HCT116 (cell line): Measurements from ENCODE around the gene DDX56. TPM values are rescaled to one million over a fixed set of nuclear protein-coding genes. Genes with fewer than 3 reads are reported as not detected.

Source experiments
- ATAC-seq: fragments of 200-7000 bp; cut with Tn5 transposase; 2 replicates; pipeline ENCODE4 v1.9.1; 2020; ENCODE audit warnings: mild to moderate bottlenecking, moderate library complexity
- BruUV-seq: library from RNA; stranded (reverse); fragments of 400-500 nt; replicated peaks from 2 replicates; lab custom pipeline; 2021; lab: Mats Ljungman, UMichigan
- CTCF ChIA-PET: fragments of 300-600 bp; sonication (Branson Sonifier 250); formaldehyde crosslinking; loops from one replicate; lab custom pipeline; 2021; ENCODE audit warnings: antibody characterized with exemption; lab: Charles Lee
- POLR2A ChIA-PET: fragments of 300-600, 350-600 bp; sonication (Branson Sonifier 250); formaldehyde crosslinking; loops from one replicate; lab custom pipeline; 2021; ENCODE audit warnings: antibody characterized with exemption; lab: Charles Lee
- RAD21 ChIA-PET, 2 experiments: fragments of 300-600 bp; sonication (Branson Sonifier 250); formaldehyde crosslinking; loops; one replicate each; lab custom pipeline; 2023; ENCODE audit warnings: low total read pairs in 2 of 2; ENCODE audit not compliant: uncharacterized antibody in 2 of 2, unreplicated experiment in 2 of 2, low non-redundant PET in 1 of 2; lab: Charles Lee
- DNase-seq: peaks from one replicate; pipeline ENCODE4 v3.0.0-alpha.2; 2010; ENCODE audit warnings: low read depth, low spot score
- H2AFZ ChIP-seq: fragments of 200-600 bp; shearing (Covaris generic), sonication (generic); 2 replicates; pipeline ENCODE4 v1.6.1; 2017; ENCODE audit warnings: low read depth, mixed run types, mixed read lengths, antibody characterized with exemption, low read length; ENCODE audit not compliant: poor library complexity, severe bottlenecking
- H3K27ac ChIP-seq: 2 replicates; pipeline ENCODE4 v1.5.1; 2012; ENCODE audit warnings: low read depth, low read length
- H3K27me3 ChIP-seq: fragments of 200-600 bp; sonication (generic); 2 replicates; pipeline ENCODE4 v1.6.1; 2016; ENCODE audit warnings: mixed run types, low read length, mixed read lengths; ENCODE audit not compliant: insufficient read depth
- H3K36me3 ChIP-seq, 2 experiments: fragments of 200-500 bp in 1 of 2; fragments of 200-600 bp in 1 of 2; sonication (Bioruptor generic) in 1 of 2; sonication (generic) in 1 of 2; 2 replicates each; pipeline versions ENCODE4 v1.5.1 to v1.6.1; 2014 to 2016; ENCODE audit warnings: low read length in 2 of 2, inconsistent platforms in 1 of 2, mixed read lengths in 1 of 2, mixed run types in 1 of 2; ENCODE audit not compliant: insufficient read depth in 2 of 2, control insufficient read depth in 1 of 2
- H3K4me1 ChIP-seq, 2 experiments: fragments of 200-600 bp in 1 of 2; sonication (generic) in 1 of 2; 2 replicates each; pipeline versions ENCODE4 v1.5.1 to v1.6.1; 2012 to 2017; ENCODE audit warnings: low read length in 2 of 2, inconsistent platforms in 1 of 2, mild to moderate bottlenecking in 1 of 2, mixed read lengths in 1 of 2, mixed run types in 1 of 2, moderate library complexity in 1 of 2; ENCODE audit not compliant: insufficient read depth in 2 of 2, control insufficient read depth in 1 of 2
- H3K4me2 ChIP-seq: fragments of 200-600 bp; sonication (generic); 2 replicates; pipeline ENCODE4 v1.6.1; 2017; ENCODE audit warnings: mixed run types, low read length, mixed read lengths
- H3K4me3 ChIP-seq, 2 experiments: fragments of 200-600 bp in 1 of 2; sonication (generic) in 1 of 2; replicated peaks in 1 of 2; 2 replicates each; pipeline ENCODE4 v1.5.1; 2011 to 2016; ENCODE audit warnings: low read length in 2 of 2, control low read depth in 1 of 2, low read depth in 1 of 2, mild to moderate bottlenecking in 1 of 2, mixed read lengths in 1 of 2, mixed run types in 1 of 2
- H3K79me2 ChIP-seq: fragments of 200-600 bp; sonication (generic); 2 replicates; pipeline ENCODE4 v1.6.1; 2017; ENCODE audit warnings: mild to moderate bottlenecking, mixed run types, low read length, moderate library complexity, mixed read lengths; ENCODE audit not compliant: insufficient read depth
- H3K9ac ChIP-seq: fragments of 200-600 bp; sonication (generic); 2 replicates; pipeline ENCODE4 v1.6.1; 2016; ENCODE audit warnings: low read length, mixed read lengths
- H3K9me2 ChIP-seq: fragments of 200-600 bp; sonication (generic), shearing (Covaris generic); 2 replicates; pipeline ENCODE4 v1.6.1; 2017; ENCODE audit warnings: mixed run types, mild to moderate bottlenecking, moderate library complexity; ENCODE audit not compliant: insufficient read depth
- H3K9me3 ChIP-seq, 2 experiments: fragments of 200-500 bp in 1 of 2; fragments of 200-600 bp in 1 of 2; sonication (Bioruptor generic) in 1 of 2; sonication (generic) in 1 of 2; 2 replicates each; pipeline ENCODE4 v1.6.1; 2014 to 2017; ENCODE audit warnings: low read length in 2 of 2, mixed read lengths in 2 of 2, inconsistent platforms in 1 of 2, low read depth in 1 of 2, mild to moderate bottlenecking in 1 of 2, mixed run types in 1 of 2, moderate library complexity in 1 of 2; ENCODE audit not compliant: control insufficient read depth in 1 of 2, insufficient read depth in 1 of 2
- H4K20me1 ChIP-seq: fragments of 200-600 bp; sonication (generic), shearing (Covaris generic); 2 replicates; pipeline ENCODE4 v1.6.1; 2017; ENCODE audit warnings: mixed run types, mild to moderate bottlenecking, moderate library complexity; ENCODE audit not compliant: insufficient read depth
- CBX3 ChIP-seq: IDR thresholded peaks from 2 replicates; pipeline ENCODE4 v1.6.1; 2012; ENCODE audit warnings: low read depth
- EGR1 ChIP-seq: IDR thresholded peaks from 2 replicates; pipeline ENCODE4 v1.6.1; 2012; ENCODE audit warnings: low read depth
- ELF1 ChIP-seq: IDR thresholded peaks from 2 replicates; pipeline ENCODE4 v1.6.1; 2012; ENCODE audit warnings: low read depth, borderline replicate concordance
- EZH2 ChIP-seq: fragments of 200-600 bp; sonication (generic); IDR thresholded peaks from 2 replicates; pipeline ENCODE4 v1.6.1; 2017; ENCODE audit warnings: antibody characterized with exemption, mixed run types
- FOSL1 ChIP-seq: IDR thresholded peaks from 2 replicates; pipeline ENCODE4 v1.6.1; 2012; ENCODE audit warnings: low read depth
- JUND ChIP-seq: IDR thresholded peaks from 2 replicates; pipeline ENCODE4 v1.6.1; 2012
- RAD21 ChIP-seq: IDR thresholded peaks from 2 replicates; pipeline ENCODE4 v1.6.1; 2012; ENCODE audit warnings: low read depth, mild to moderate bottlenecking
- SIN3A ChIP-seq: IDR thresholded peaks from 2 replicates; pipeline ENCODE4 v1.6.1; 2012; ENCODE audit warnings: low read depth
- YY1 ChIP-seq: IDR thresholded peaks from 2 replicates; pipeline ENCODE4 v1.6.1; 2011; ENCODE audit warnings: low read length, low read depth, moderate library complexity, mild to moderate bottlenecking; ENCODE audit not compliant: insufficient replicate concordance; ENCODE audit errors: extremely low read depth
- ZFX ChIP-seq: fragments of 450-650 bp; IDR thresholded peaks from 2 replicates; pipeline ENCODE4 v1.6.1; 2017
- intact Hi-C: fragments of 100-400 bp; cut with micrococcal nuclease; formaldehyde crosslinking; loops from 2 replicates; pipeline ENCODE4 v1.10.0; 2022
- total RNA-seq: library from RNA; stranded (reverse); gene quantifications from one replicate; pipeline ENCODE4 v1.2.1, GENCODE V29; 2021; ENCODE audit not compliant: unreplicated experiment
- TF ChIP-seq, protein P1 (sequence below): IDR thresholded peaks from 2 replicates; pipeline ENCODE4 v1.6.1; 2012
- TF ChIP-seq, protein P2 (sequence below): IDR thresholded peaks from 2 replicates; pipeline ENCODE4 v1.6.1; 2012; ENCODE audit warnings: low read depth
- TF ChIP-seq, protein P3 (sequence below): IDR thresholded peaks from 2 replicates; pipeline ENCODE4 v1.6.1; 2012
- TF ChIP-seq, protein P4 (sequence below): IDR thresholded peaks from 2 replicates; pipeline ENCODE4 v1.6.1; 2011; ENCODE audit warnings: mild to moderate bottlenecking, low read length, moderate library complexity; ENCODE audit not compliant: insufficient replicate concordance; ENCODE audit errors: extremely low read depth

Gene DDX56
- total RNA-seq, 1 experiment from 2014 or later: 119 TPM

DNA sequence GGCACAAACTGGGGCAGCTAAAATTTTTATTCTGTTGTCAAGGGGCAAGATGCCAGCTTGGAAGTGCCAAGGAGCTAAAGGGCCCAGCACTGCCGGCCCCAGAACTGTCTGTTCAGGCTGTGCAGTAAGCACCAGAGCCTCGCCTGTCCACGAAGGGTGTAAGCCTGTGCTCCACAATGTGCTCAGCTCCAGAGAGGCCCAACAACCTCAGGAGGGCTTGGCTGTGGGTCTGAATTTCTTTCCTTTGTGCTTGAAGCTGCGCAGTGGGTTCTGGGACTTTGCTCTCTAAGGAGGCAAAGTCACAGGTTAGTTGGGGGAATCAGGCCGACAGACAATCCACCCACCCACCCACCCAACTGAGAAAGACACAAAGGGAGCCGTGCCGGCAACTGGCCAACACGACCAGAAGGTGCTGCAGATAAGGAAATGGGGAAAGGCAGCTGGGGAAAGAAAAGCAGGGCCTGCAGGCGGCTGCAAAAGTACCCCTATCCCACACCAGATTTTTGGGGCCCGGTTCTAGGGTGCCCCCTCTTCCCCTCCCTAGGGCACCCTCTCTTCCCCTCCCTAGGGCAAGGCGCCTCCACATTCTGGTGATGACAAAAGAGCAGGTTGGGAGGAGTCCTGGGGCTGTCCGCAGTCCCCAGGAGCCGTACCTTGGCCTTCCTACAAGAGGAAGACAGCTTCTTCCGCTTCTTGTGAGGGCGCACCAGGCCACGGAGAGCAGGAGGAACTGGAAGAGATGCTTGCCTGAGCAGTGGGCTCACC, 7.7 kb downstream of the DDX56 start:
- peaks cover 42% of the 10 kb centered on the region for H3K79me2 ChIP-seq
- RAD21 ChIA-PET: interaction anchor here (0.9 to 1.5 kb wide), 2 partner anchors 325 kb away, joined by 3 to 4 read pairs; no protein-coding TSS in a partner anchor
- TF ChIP-seq JUND (no peak), EZH2 (no peak), RAD21 (no peak), YY1 (no peak), SIN3A (no peak), EGR1 (no peak), ELF1 (no peak), ZFX (no peak), FOSL1 (no peak), CBX3 (no peak)
- TF ChIP-seq, protein P1, sequence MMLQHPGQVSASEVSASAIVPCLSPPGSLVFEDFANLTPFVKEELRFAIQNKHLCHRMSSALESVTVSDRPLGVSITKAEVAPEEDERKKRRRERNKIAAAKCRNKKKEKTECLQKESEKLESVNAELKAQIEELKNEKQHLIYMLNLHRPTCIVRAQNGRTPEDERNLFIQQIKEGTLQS: no peak
- TF ChIP-seq, protein P2, sequence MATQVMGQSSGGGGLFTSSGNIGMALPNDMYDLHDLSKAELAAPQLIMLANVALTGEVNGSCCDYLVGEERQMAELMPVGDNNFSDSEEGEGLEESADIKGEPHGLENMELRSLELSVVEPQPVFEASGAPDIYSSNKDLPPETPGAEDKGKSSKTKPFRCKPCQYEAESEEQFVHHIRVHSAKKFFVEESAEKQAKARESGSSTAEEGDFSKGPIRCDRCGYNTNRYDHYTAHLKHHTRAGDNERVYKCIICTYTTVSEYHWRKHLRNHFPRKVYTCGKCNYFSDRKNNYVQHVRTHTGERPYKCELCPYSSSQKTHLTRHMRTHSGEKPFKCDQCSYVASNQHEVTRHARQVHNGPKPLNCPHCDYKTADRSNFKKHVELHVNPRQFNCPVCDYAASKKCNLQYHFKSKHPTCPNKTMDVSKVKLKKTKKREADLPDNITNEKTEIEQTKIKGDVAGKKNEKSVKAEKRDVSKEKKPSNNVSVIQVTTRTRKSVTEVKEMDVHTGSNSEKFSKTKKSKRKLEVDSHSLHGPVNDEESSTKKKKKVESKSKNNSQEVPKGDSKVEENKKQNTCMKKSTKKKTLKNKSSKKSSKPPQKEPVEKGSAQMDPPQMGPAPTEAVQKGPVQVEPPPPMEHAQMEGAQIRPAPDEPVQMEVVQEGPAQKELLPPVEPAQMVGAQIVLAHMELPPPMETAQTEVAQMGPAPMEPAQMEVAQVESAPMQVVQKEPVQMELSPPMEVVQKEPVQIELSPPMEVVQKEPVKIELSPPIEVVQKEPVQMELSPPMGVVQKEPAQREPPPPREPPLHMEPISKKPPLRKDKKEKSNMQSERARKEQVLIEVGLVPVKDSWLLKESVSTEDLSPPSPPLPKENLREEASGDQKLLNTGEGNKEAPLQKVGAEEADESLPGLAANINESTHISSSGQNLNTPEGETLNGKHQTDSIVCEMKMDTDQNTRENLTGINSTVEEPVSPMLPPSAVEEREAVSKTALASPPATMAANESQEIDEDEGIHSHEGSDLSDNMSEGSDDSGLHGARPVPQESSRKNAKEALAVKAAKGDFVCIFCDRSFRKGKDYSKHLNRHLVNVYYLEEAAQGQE: no peak
- TF ChIP-seq, protein P3, sequence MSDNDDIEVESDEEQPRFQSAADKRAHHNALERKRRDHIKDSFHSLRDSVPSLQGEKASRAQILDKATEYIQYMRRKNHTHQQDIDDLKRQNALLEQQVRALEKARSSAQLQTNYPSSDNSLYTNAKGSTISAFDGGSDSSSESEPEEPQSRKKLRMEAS: no peak
- TF ChIP-seq, protein P4, sequence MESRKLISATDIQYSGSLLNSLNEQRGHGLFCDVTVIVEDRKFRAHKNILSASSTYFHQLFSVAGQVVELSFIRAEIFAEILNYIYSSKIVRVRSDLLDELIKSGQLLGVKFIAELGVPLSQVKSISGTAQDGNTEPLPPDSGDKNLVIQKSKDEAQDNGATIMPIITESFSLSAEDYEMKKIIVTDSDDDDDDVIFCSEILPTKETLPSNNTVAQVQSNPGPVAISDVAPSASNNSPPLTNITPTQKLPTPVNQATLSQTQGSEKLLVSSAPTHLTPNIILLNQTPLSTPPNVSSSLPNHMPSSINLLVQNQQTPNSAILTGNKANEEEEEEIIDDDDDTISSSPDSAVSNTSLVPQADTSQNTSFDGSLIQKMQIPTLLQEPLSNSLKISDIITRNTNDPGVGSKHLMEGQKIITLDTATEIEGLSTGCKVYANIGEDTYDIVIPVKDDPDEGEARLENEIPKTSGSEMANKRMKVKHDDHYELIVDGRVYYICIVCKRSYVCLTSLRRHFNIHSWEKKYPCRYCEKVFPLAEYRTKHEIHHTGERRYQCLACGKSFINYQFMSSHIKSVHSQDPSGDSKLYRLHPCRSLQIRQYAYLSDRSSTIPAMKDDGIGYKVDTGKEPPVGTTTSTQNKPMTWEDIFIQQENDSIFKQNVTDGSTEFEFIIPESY: no peak
- H3K9me3 ChIP-seq: no peaks in the 10 kb centered on the region
- H3K4me2 ChIP-seq: no peak overlapping the region
- peak; percentile 51 for ATAC-seq
- no peak for DNase-seq
- peaks cover 54 to 60% of the 10 kb centered on the region in 2 experiments for H3K36me3 ChIP-seq
- no peak overlapping the region for H3K9ac ChIP-seq
- no peak overlapping the region for H3K4me3 ChIP-seq
- H2AFZ ChIP-seq: no peak overlapping the region
- POLR2A ChIA-PET: interaction anchor here (0.5 to 1.0 kb wide), 2 partner anchors 8 to 347 kb away, joined by 3 to 4 read pairs; partner anchors contain the start of gene DDX56
- H3K4me1 ChIP-seq: peaks cover 11 to 26% of the 10 kb centered on the region in 2 experiments
- CTCF ChIA-PET: interaction anchor here (0.7 to 3.0 kb wide), 10 partner anchors 8 to 570 kb away, joined by 3 to 21 read pairs (median 7); partner anchors contain the start of gene DDX56
- intact Hi-C loops: loop anchor here (1.0 to 5.0 kb wide), 2 partner anchors 219 to 325 kb away; no protein-coding TSS in a partner anchor
- no TSS peak for BruUV-seq
- 0 out of 2 replicates have a peak overlapping the region, but pooled peaks have one; percentile 24 for H3K27ac ChIP-seq
- peaks cover 7% of the 10 kb centered on the region; the same call in 1 of the 2 replicates for H4K20me1 ChIP-seq
- H3K9me2 ChIP-seq: no peaks in the 10 kb centered on the region
- H3K27me3 ChIP-seq: no peaks in the 10 kb centered on the region
